ENCODE results near the gene SCTR.

Gene SCTR

GRCh38 chr2:119416299-119416923 lies 107.9 kb downstream of the SCTR start:
- DNase-seq (ENCODE audit: low read depth): no peak
- no peak overlapping the region for H3K4me3 ChIP-seq (ENCODE audit: low read depth, low read length)

GRCh38 chr2:119415630-119416029 lies 108.7 kb downstream of the SCTR start:
- DNase-seq (ENCODE audit: low read depth): no peak
- no peak overlapping the region for H3K4me3 ChIP-seq (ENCODE audit: low read depth, low read length)

More at GRCh38 chr2:119416299-119416923, 107.9 kb downstream of the SCTR start:
- no peak for TF ChIP-seq CTCF (conservative IDR thresholded peaks at IDR 0.05; ENCODE audit: low read depth, low read length)

GRCh38 chr2:119414894-119415293 lies 109.4 kb downstream of the SCTR start:
- no peak overlapping the region for H3K4me3 ChIP-seq (ENCODE audit: low read depth, low read length)
- no peak for DNase-seq (ENCODE audit: low read depth)
- no peak for TF ChIP-seq CTCF (conservative IDR thresholded peaks at IDR 0.05; ENCODE audit: low read depth, low read length)

More at GRCh38 chr2:119415630-119416029, 108.7 kb downstream of the SCTR start:
- TF ChIP-seq CTCF (conservative IDR thresholded peaks at IDR 0.05; ENCODE audit: low read depth, low read length): no peak

- no peak overlapping the region for H3K4me3 ChIP-seq (ENCODE audit: low read depth, low read length)
- DNase-seq (ENCODE audit: low read depth): no peak
- no peak for TF ChIP-seq CTCF (conservative IDR thresholded peaks at IDR 0.05; ENCODE audit: low read depth, low read length)
Measured at GRCh38 chr2:119409506-119409905, 114.8 kb downstream of the SCTR start.

- TF ChIP-seq CTCF (conservative IDR thresholded peaks at IDR 0.05; ENCODE audit: low read depth, low read length): no peak
Measured at GRCh38 chr2:119408221-119408619, 116.1 kb downstream of the SCTR start.

GRCh38 chr2:119407430-119408220 lies 116.7 kb downstream of the SCTR start:
- peak; percentile 87 for TF ChIP-seq CTCF (conservative IDR thresholded peaks at IDR 0.05; ENCODE audit: low read depth, low read length)
- H3K4me3 ChIP-seq (ENCODE audit: low read depth, low read length): no peak overlapping the region
- DNase-seq (ENCODE audit: low read depth): peak; percentile 84

More at GRCh38 chr2:119408221-119408619, 116.1 kb downstream of the SCTR start:
- H3K4me3 ChIP-seq (ENCODE audit: low read depth, low read length): no peak overlapping the region
- no peak for DNase-seq (ENCODE audit: low read depth)
